Hindlimb muscle (tissue), 1 donor: ENCODE measurements around the gene L3MBTL3. TPM values are rescaled to one million over a fixed set of nuclear protein-coding genes. Genes with fewer than 3 reads are reported as not detected.
A peak's percentile ranks its signal among the peaks of the same experiment; 100 is the strongest.

Source experiments
- DNase-seq: peaks from one replicate; pipeline ENCODE4 v3.0.0-alpha.2; 2013
- polyA plus RNA-seq: library from polyadenylated mRNA; unstranded; fragments of 120-200 nt; gene quantifications from one replicate; pipeline ENCODE4 v1.2.1, GENCODE V29; 2013; ENCODE audit not compliant: insufficient read length

L3MBTL3 gene
- 4.9 TPM for polyA plus RNA-seq

- DNase-seq, result peak; percentile 88
Measured at GRCh38 chr6:130018292-130018743, at the start of gene L3MBTL3. TSS of gene L3MBTL3 (plus strand) at chr6:130018581. CDS start at chr6:130042700, 24,119 bp downstream.

- DNase-seq, result no peak
Measured at GRCh38 chr6:129969064-129969463, 49.3 kb upstream of the L3MBTL3 start.

GRCh38 chr6:129976110-129976509 lies 42.3 kb upstream of the L3MBTL3 start:
- DNase-seq, result no peak

- no peak for DNase-seq
Measured at GRCh38 chr6:129978148-129978916, 40.0 kb upstream of the L3MBTL3 start.

GRCh38 chr6:129980821-129981220 lies 37.6 kb upstream of the L3MBTL3 start:
- no peak for DNase-seq

- DNase-seq, result no peak
Measured at GRCh38 chr6:129981598-129981997, 36.8 kb upstream of the L3MBTL3 start.

GRCh38 chr6:129989396-129989795 lies 29.0 kb upstream of the L3MBTL3 start:
- DNase-seq, result no peak

GRCh38 chr6:129992881-129993280 lies 25.5 kb upstream of the L3MBTL3 start:
- no peak for DNase-seq

- no peak for DNase-seq
Measured at GRCh38 chr6:129994410-129994809, 24.0 kb upstream of the L3MBTL3 start.

GRCh38 chr6:129996387-129996786 lies 22.0 kb upstream of the L3MBTL3 start:
- no peak for DNase-seq

- DNase-seq, result no peak
Measured at GRCh38 chr6:130000526-130001421, 17.6 kb upstream of the L3MBTL3 start.

GRCh38 chr6:130008236-130008873 lies 10.0 kb upstream of the L3MBTL3 start:
- no peak for DNase-seq

GRCh38 chr6:130009146-130009545 lies 9.2 kb upstream of the L3MBTL3 start:
- no peak for DNase-seq

GRCh38 chr6:130010387-130010786 lies 8.0 kb upstream of the L3MBTL3 start:
- no peak for DNase-seq

GRCh38 chr6:130012728-130013127 lies 5.7 kb upstream of the L3MBTL3 start:
- DNase-seq, result no peak

GRCh38 chr6:130018744-130019325 lies 454 bp downstream of the L3MBTL3 start:
- peak; percentile 25 for DNase-seq

GRCh38 chr6:130019326-130020072 lies 1.1 kb downstream of the L3MBTL3 start:
- DNase-seq, result peak; percentile 52

GRCh38 chr6:130020073-130020906 lies 1.9 kb downstream of the L3MBTL3 start:
- peak; percentile 24 for DNase-seq

- DNase-seq, result peak; percentile 92
Measured at GRCh38 chr6:130020907-130021629, 2.7 kb downstream of the L3MBTL3 start.

- no peak for DNase-seq
Measured at GRCh38 chr6:130026859-130027258, 8.5 kb downstream of the L3MBTL3 start.
